ENCODE results near the gene MAEA.
"Not testable (repeated sequence)": the region's sequence is repeated elsewhere in the genome, so short reads cannot be mapped to it uniquely, and the experiment has no call there.

MAEA gene

GRCh38 chr4:1285151-1285789 lies 4.4 kb upstream of the MAEA start:
- DNase-seq = no peak

- DNase-seq = no peak
Measured at GRCh38 chr4:1285790-1286553, 3.7 kb upstream of the MAEA start.

- DNase-seq = no peak
Measured at GRCh38 chr4:1288786-1289185, 905 bp upstream of the MAEA start.

- no peak for DNase-seq
Measured at GRCh38 chr4:1290165-1290977, 680 bp downstream of the MAEA start.

- no peak for DNase-seq
Measured at GRCh38 chr4:1291091-1291490, 1.4 kb downstream of the MAEA start.

- DNase-seq = no peak
Measured at GRCh38 chr4:1291996-1292702, 2.5 kb downstream of the MAEA start.

- not testable (repeated sequence) for DNase-seq
Measured at GRCh38 chr4:1292703-1293011, 3.0 kb downstream of the MAEA start.

GRCh38 chr4:1293531-1293941 lies 3.8 kb downstream of the MAEA start:
- no peak for DNase-seq

- DNase-seq = no peak
Measured at GRCh38 chr4:1293991-1294390, 4.3 kb downstream of the MAEA start.

GRCh38 chr4:1294424-1294823 lies 4.7 kb downstream of the MAEA start:
- no peak for DNase-seq

GRCh38 chr4:1294891-1295290 lies 5.2 kb downstream of the MAEA start:
- DNase-seq = no peak

- no peak for DNase-seq
Measured at GRCh38 chr4:1295405-1296055, 5.8 kb downstream of the MAEA start.

- no peak for DNase-seq
Measured at GRCh38 chr4:1296324-1297022, 6.8 kb downstream of the MAEA start.

- DNase-seq = no peak
Measured at GRCh38 chr4:1297023-1297395, 7.3 kb downstream of the MAEA start.

- DNase-seq = no peak
Measured at GRCh38 chr4:1297456-1298325, 8.0 kb downstream of the MAEA start.

GRCh38 chr4:1298461-1298860 lies 8.8 kb downstream of the MAEA start:
- DNase-seq = no peak

GRCh38 chr4:1299301-1299860 lies 9.7 kb downstream of the MAEA start:
- no peak for DNase-seq

- DNase-seq = no peak
Measured at GRCh38 chr4:1300466-1301455, 11.1 kb downstream of the MAEA start.

- no peak for DNase-seq
Measured at GRCh38 chr4:1302159-1302558, 12.5 kb downstream of the MAEA start.
